DOHH2 (cell line): ENCODE results near the gene SYT1.

Source experiments
- CTCF ChIP-seq: fragments of 200-600 bp; sonication (generic); IDR thresholded peaks from one replicate; pipeline ENCODE4 v1.5.1; 2014; ENCODE audit warnings: antibody characterized with exemption, mild to moderate bottlenecking, low read depth, low read length; ENCODE audit not compliant: poor library complexity, severe bottlenecking
- EZH2phosphoT487 ChIP-seq: fragments of 200-600 bp; sonication (generic); IDR thresholded peaks from 2 replicates; pipeline ENCODE4 v1.6.1; 2017; ENCODE audit warnings: borderline replicate concordance, mild to moderate bottlenecking, antibody characterized with exemption, low read length, moderate library complexity, mixed read lengths

GRCh38 chr12:78931466-78931990 is 67.0 kb downstream of the SYT1 start:
- TF ChIP-seq CTCF (no peak), EZH2phosphoT487 (no peak)
